OCI-LY1 (cell line): ENCODE data around the gene KCNN2.

Experiments used
- H2AFZ ChIP-seq: fragments of 200-600 bp; sonication (generic), shearing (Covaris generic); 2 replicates; pipeline ENCODE4 v1.6.0; 2014; ENCODE audit warnings: antibody characterized with exemption, mild to moderate bottlenecking, low read length
- H3F3A ChIP-seq: fragments of 200-600 bp; sonication (generic), shearing (Covaris generic); 2 replicates; pipeline ENCODE4 v1.6.0; 2014; ENCODE audit warnings: mild to moderate bottlenecking, antibody characterized with exemption, low read length, moderate library complexity; ENCODE audit not compliant: insufficient read depth
- H3K27ac ChIP-seq: fragments of 200-600 bp; sonication (generic); 2 replicates; pipeline ENCODE4 v1.5.1; 2014; ENCODE audit warnings: low read length, mixed run types, mild to moderate bottlenecking, low read depth; ENCODE audit not compliant: poor library complexity, severe bottlenecking
- H3K27me3 ChIP-seq: fragments of 200-600 bp; sonication (generic); 2 replicates; pipeline ENCODE4 v1.6.0; 2014; ENCODE audit warnings: antibody characterized with exemption, mild to moderate bottlenecking, low read length, moderate library complexity; ENCODE audit not compliant: insufficient read depth
- H3K36me3 ChIP-seq: fragments of 200-600 bp; sonication (generic); 2 replicates; pipeline ENCODE4 v1.6.1; 2014; ENCODE audit warnings: mild to moderate bottlenecking, antibody characterized with exemption, low read length, moderate library complexity, mixed read lengths; ENCODE audit not compliant: insufficient read depth
- H3K4me1 ChIP-seq: fragments of 200-600 bp; sonication (generic); 2 replicates; pipeline ENCODE4 v1.5.1; 2014; ENCODE audit warnings: mild to moderate bottlenecking, low read length, moderate library complexity; ENCODE audit not compliant: insufficient read depth, severe bottlenecking
- H3K4me2 ChIP-seq: fragments of 200-600 bp; sonication (generic), shearing (Covaris generic); 2 replicates; pipeline ENCODE4 v1.6.1; 2014; ENCODE audit warnings: low read length
- H3K4me3 ChIP-seq: fragments of 200-600 bp; sonication (generic); 2 replicates; pipeline ENCODE4 v1.5.1; 2014; ENCODE audit warnings: low read length, low read depth, mild to moderate bottlenecking, mixed read lengths; ENCODE audit not compliant: poor library complexity, severe bottlenecking
- H3K79me2 ChIP-seq: fragments of 200-600 bp; shearing (Covaris generic); 2 replicates; pipeline ENCODE4 v1.6.1; 2016; ENCODE audit warnings: mixed run types, low read length, mixed read lengths; ENCODE audit not compliant: insufficient read depth
- H3K9ac ChIP-seq: fragments of 200-600 bp; sonication (generic), shearing (Covaris generic); 2 replicates; pipeline ENCODE4 v1.6.1; 2014; ENCODE audit warnings: mild to moderate bottlenecking, low read length, mixed read lengths
- H3K9me2 ChIP-seq: fragments of 200-600 bp; sonication (generic), shearing (Covaris generic); 2 replicates; pipeline ENCODE4 v1.6.1; 2014; ENCODE audit warnings: low read depth, mild to moderate bottlenecking, low read length, mixed read lengths
- H3K9me3 ChIP-seq: fragments of 200-600 bp; shearing (Covaris generic); 2 replicates; pipeline ENCODE4 v1.6.1; 2014; ENCODE audit warnings: low read length, mixed read lengths
- H4K20me1 ChIP-seq: fragments of 200-600 bp; sonication (generic), shearing (Covaris generic); 2 replicates; pipeline ENCODE4 v1.6.0; 2016; ENCODE audit warnings: mild to moderate bottlenecking, low read length; ENCODE audit not compliant: insufficient read depth
- CTCF ChIP-seq: fragments of 200-600 bp; sonication (generic), shearing (Covaris generic); IDR thresholded peaks from 2 replicates; pipeline ENCODE4 v1.5.1; 2017; ENCODE audit warnings: mild to moderate bottlenecking, antibody characterized with exemption, low read length, moderate library complexity, mixed read lengths
- EZH2 ChIP-seq: fragments of 200-600 bp; sonication (generic), shearing (Covaris generic); IDR thresholded peaks from 2 replicates; pipeline ENCODE4 v1.8.0; 2017; ENCODE audit warnings: borderline replicate concordance, mixed run types, mild to moderate bottlenecking, antibody characterized with exemption, low read length, moderate library complexity, mixed read lengths

Gene KCNN2

GRCh38 chr5:114361724-114362196 lies at the start of gene KCNN2:
KCNN2 (plus strand) TSS chr5:114362070; CDS start chr5:114362140, 70 bp downstream.
- no peaks in the 10 kb centered on the region for H3K79me2 ChIP-seq
- no peak within 1 kb of the TSS for H3K4me3 ChIP-seq
- H3K9me3 ChIP-seq: no peaks in the 10 kb centered on the region
- H2AFZ ChIP-seq: no peak within 1 kb of the TSS
- no peak within 1 kb of the TSS for H3K27ac ChIP-seq
- no peak within 1 kb of the TSS for H3K9ac ChIP-seq
- no peak within 1 kb of the TSS for H3K4me2 ChIP-seq
- TF ChIP-seq EZH2 (no peak), CTCF (no peak)
- no peaks in the 10 kb centered on the region for H4K20me1 ChIP-seq
- no peaks in the 10 kb centered on the region for H3F3A ChIP-seq
- H3K27me3 ChIP-seq: no peaks in the 10 kb centered on the region
- H3K4me1 ChIP-seq: no peaks in the 10 kb centered on the region
- no peaks in the 10 kb centered on the region for H3K36me3 ChIP-seq
- H3K9me2 ChIP-seq: no peaks in the 10 kb centered on the region

- no peak overlapping the region for H3K27ac ChIP-seq
- H3K9me3 ChIP-seq: no peaks in the 10 kb centered on the region
- H3K27me3 ChIP-seq: no peaks in the 10 kb centered on the region
- H3K4me3 ChIP-seq: no peak overlapping the region
- H3K4me2 ChIP-seq: no peak overlapping the region
- TF ChIP-seq CTCF (no peak), EZH2 (no peak)
- H2AFZ ChIP-seq: no peak overlapping the region
- H3K9me2 ChIP-seq: no peaks in the 10 kb centered on the region
- H3F3A ChIP-seq: no peaks in the 10 kb centered on the region
- no peaks in the 10 kb centered on the region for H4K20me1 ChIP-seq
- no peaks in the 10 kb centered on the region for H3K79me2 ChIP-seq
- H3K36me3 ChIP-seq: no peaks in the 10 kb centered on the region
- H3K4me1 ChIP-seq: no peaks in the 10 kb centered on the region
- no peak overlapping the region for H3K9ac ChIP-seq
Observed at GRCh38 chr5:114312658-114313057, 49.2 kb upstream of the KCNN2 start.

- Histone ChIP-seq H3K9me2 (no peaks in the 10 kb centered on the region), H3K9me3 (no peaks in the 10 kb centered on the region), H3K27ac (no peak overlapping the region), H3K79me2 (no peaks in the 10 kb centered on the region), H3K9ac (no peak overlapping the region), H3K4me3 (no peak overlapping the region), H3K27me3 (no peaks in the 10 kb centered on the region), H3F3A (no peaks in the 10 kb centered on the region), H3K4me2 (no peak overlapping the region), H3K36me3 (no peaks in the 10 kb centered on the region), H3K4me1 (no peaks in the 10 kb centered on the region), H2AFZ (no peak overlapping the region), H4K20me1 (no peaks in the 10 kb centered on the region)
- TF ChIP-seq EZH2: no peak
- no peak for TF ChIP-seq CTCF
Observed at GRCh38 chr5:114314061-114314460, 47.8 kb upstream of the KCNN2 start.
